OCI-LY3 (cell line): Measurements from ENCODE around the gene RAP1B.

Experiments used
- EZH2phosphoT487 ChIP-seq: fragments of 200-600 bp; shearing (Covaris generic); IDR thresholded peaks from 2 replicates; pipeline ENCODE4 v1.6.1; 2018; ENCODE audit warnings: antibody characterized with exemption, mixed run types, low read depth
- TF ChIP-seq, protein P1 (sequence below): fragments of 200-600, 300-600 bp; sonication (generic); IDR thresholded peaks from 2 replicates; pipeline ENCODE4 v1.5.1; 2014; ENCODE audit warnings: antibody characterized with exemption, low read length, low read depth

DNA sequence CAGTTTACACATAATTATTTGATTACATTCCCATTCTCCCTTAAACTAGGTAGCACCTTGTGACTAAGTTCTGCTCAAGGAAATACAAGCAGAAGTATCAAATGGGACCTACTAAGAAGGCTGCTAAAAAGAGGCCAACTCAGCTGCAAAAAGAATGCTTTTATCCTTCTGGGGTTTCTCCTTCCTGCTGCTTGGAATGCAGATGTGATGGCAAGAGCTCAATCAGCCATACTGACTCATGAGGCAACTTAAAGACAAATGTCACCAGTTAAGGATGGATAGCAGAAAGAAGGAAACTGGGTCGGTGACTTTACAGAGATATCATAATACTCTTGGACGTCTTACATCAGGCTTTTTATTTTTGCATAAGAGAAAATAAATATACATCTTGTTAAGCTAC lies 38.0 kb upstream of the RAP1B start:
- TF ChIP-seq, protein P1, sequence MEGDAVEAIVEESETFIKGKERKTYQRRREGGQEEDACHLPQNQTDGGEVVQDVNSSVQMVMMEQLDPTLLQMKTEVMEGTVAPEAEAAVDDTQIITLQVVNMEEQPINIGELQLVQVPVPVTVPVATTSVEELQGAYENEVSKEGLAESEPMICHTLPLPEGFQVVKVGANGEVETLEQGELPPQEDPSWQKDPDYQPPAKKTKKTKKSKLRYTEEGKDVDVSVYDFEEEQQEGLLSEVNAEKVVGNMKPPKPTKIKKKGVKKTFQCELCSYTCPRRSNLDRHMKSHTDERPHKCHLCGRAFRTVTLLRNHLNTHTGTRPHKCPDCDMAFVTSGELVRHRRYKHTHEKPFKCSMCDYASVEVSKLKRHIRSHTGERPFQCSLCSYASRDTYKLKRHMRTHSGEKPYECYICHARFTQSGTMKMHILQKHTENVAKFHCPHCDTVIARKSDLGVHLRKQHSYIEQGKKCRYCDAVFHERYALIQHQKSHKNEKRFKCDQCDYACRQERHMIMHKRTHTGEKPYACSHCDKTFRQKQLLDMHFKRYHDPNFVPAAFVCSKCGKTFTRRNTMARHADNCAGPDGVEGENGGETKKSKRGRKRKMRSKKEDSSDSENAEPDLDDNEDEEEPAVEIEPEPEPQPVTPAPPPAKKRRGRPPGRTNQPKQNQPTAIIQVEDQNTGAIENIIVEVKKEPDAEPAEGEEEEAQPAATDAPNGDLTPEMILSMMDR: no peak
- no peak for TF ChIP-seq EZH2phosphoT487
